Kidney (tissue), 22 donors: ENCODE data around the gene TRAPPC8. TPM values are rescaled to one million over a fixed set of nuclear protein-coding genes. Genes with fewer than 3 reads are reported as not detected.

Experiments used
- DNase-seq, 5 donors: peaks; one replicate each; pipeline ENCODE4 v3.0.0-alpha.2; 2013 to 2020
- FAIRE-seq: peaks from 2 replicates; lab custom pipeline; 2012; peaks lifted over from hg19 to GRCh38; lab: Jason Lieb, UNC
- H3K27ac ChIP-seq, 2 donors: one replicate each; pipeline ENCODE4 v1.7.0; 2013; ENCODE audit warnings: low read depth in 2 of 2, low read length in 2 of 2, inconsistent platforms in 1 of 2
- H3K27me3 ChIP-seq: one replicate; pipeline ENCODE4 v1.7.1; 2013; ENCODE audit warnings: low read length, inconsistent platforms; ENCODE audit not compliant: control insufficient read depth, insufficient read depth
- H3K36me3 ChIP-seq, 3 donors: one replicate each; pipeline versions ENCODE4 v1.7.0 to v1.7.1; 2013; ENCODE audit warnings: low read length in 3 of 3, control low read depth in 1 of 3, inconsistent platforms in 1 of 3; ENCODE audit not compliant: insufficient read depth in 3 of 3, control insufficient read depth in 2 of 3
- H3K4me1 ChIP-seq, 3 donors: one replicate each; pipeline versions ENCODE4 v1.7.0 to v1.7.1; 2013; ENCODE audit warnings: low read length in 3 of 3, inconsistent platforms in 1 of 3, low read depth in 1 of 3; ENCODE audit not compliant: control insufficient read depth in 2 of 3, insufficient read depth in 2 of 3
- H3K4me3 ChIP-seq, 3 donors: one replicate each; pipeline versions ENCODE4 v1.7.0 to v1.8.1; 2013; ENCODE audit warnings: low read length in 3 of 3, control low read depth in 1 of 3, inconsistent platforms in 1 of 3
- H3K9ac ChIP-seq, 3 donors: one replicate each; pipeline versions ENCODE4 v1.7.0 to v1.7.1; 2013; ENCODE audit warnings: low read length in 3 of 3, control low read depth in 1 of 3, inconsistent platforms in 1 of 3
- H3K9me3 ChIP-seq, 3 donors: one replicate each; pipeline versions ENCODE4 v1.7.0 to v1.7.1; 2013; ENCODE audit warnings: low read length in 3 of 3, control low read depth in 1 of 3, inconsistent platforms in 1 of 3; ENCODE audit not compliant: control insufficient read depth in 2 of 3, insufficient read depth in 1 of 3
- intact Hi-C: fragments of 100-400 bp; cut with DNase I; formaldehyde crosslinking; loops from one replicate; pipeline ENCODE4 v1.11.1; 2022
- long read RNA-seq, 10 donors: library from polyadenylated mRNA in 1 of 10; unstranded in 1 of 10; transcript quantifications; one replicate each; pipeline ENCODE4 v2.0.0 and lab custom pipeline, GENCODE V29; 2021 to 2026
- polyA plus RNA-seq: library from polyadenylated mRNA; stranded (reverse); fragments of 350-450 nt; fragmentation: Illumina TruSeq; extraction: RNeasy Lipid Tissue Mini Kit (QIAGEN cat#74804); gene quantifications from one replicate; pipeline ENCODE4 v1.2.3, GENCODE V29; 2014; ENCODE audit warnings: low read depth, low replicate concordance; ENCODE audit not compliant: insufficient read depth
- total RNA-seq: library from RNA; stranded (reverse); fragmentation: NEBNext Ultra II Directional; extraction: Animal tissue kit (Norgen Biotek cat#: 25700); gene quantifications from one replicate; pipeline ENCODE4 v1.2.1, GENCODE V29; 2021
- TF ChIP-seq, protein P1 (sequence below): IDR thresholded peaks from 3 replicates; pipeline ENCODE4 v1.5.1; 2012; ENCODE audit warnings: mild to moderate bottlenecking, moderate library complexity, borderline replicate concordance; ENCODE audit not compliant: insufficient read depth; ENCODE audit errors: extremely low read depth
- donor health status: control.
- donor health status: control.
- donor health status: control.
- donor health status: control.
- donor health status: control.
- donor health status: DM: yes; HTN: yes; CAD: no.
- donor health status: Normal renal cell carcinoma (clear cell type).

The TRAPPC8 gene, protein sequence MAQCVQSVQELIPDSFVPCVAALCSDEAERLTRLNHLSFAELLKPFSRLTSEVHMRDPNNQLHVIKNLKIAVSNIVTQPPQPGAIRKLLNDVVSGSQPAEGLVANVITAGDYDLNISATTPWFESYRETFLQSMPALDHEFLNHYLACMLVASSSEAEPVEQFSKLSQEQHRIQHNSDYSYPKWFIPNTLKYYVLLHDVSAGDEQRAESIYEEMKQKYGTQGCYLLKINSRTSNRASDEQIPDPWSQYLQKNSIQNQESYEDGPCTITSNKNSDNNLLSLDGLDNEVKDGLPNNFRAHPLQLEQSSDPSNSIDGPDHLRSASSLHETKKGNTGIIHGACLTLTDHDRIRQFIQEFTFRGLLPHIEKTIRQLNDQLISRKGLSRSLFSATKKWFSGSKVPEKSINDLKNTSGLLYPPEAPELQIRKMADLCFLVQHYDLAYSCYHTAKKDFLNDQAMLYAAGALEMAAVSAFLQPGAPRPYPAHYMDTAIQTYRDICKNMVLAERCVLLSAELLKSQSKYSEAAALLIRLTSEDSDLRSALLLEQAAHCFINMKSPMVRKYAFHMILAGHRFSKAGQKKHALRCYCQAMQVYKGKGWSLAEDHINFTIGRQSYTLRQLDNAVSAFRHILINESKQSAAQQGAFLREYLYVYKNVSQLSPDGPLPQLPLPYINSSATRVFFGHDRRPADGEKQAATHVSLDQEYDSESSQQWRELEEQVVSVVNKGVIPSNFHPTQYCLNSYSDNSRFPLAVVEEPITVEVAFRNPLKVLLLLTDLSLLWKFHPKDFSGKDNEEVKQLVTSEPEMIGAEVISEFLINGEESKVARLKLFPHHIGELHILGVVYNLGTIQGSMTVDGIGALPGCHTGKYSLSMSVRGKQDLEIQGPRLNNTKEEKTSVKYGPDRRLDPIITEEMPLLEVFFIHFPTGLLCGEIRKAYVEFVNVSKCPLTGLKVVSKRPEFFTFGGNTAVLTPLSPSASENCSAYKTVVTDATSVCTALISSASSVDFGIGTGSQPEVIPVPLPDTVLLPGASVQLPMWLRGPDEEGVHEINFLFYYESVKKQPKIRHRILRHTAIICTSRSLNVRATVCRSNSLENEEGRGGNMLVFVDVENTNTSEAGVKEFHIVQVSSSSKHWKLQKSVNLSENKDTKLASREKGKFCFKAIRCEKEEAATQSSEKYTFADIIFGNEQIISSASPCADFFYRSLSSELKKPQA (N-terminal part only)
- total RNA-seq (44.6 TPM), polyA plus RNA-seq (28.7 TPM)
- long read RNA-seq, donor 1, full-length matches to known transcripts, result 2 of 2 reads
- long read RNA-seq, donor 1, partial matches to known transcripts, result 0 of 2 reads
- long read RNA-seq, donor 1, other reads (novel, unspliced or antisense), result 0 of 2 reads
- long read RNA-seq, donor 2, result 0 reads
- long read RNA-seq, donor 3, full-length matches to known transcripts, result 2 of 2 reads
- long read RNA-seq, donor 3, partial matches to known transcripts, result 0 of 2 reads
- long read RNA-seq, donor 3, other reads (novel, unspliced or antisense), result 0 of 2 reads
- long read RNA-seq, donor 4, partial matches to known transcripts, result 11 of 11 reads
- long read RNA-seq, donor 4, other reads (novel, unspliced or antisense), result 0 of 11 reads
- long read RNA-seq, donor 5, full-length matches to known transcripts, result 1 of 1 reads
- long read RNA-seq, donor 5, partial matches to known transcripts, result 0 of 1 reads
- long read RNA-seq, donor 5, other reads (novel, unspliced or antisense), result 0 of 1 reads
- long read RNA-seq, donor 6, full-length matches to known transcripts, result 2 of 2 reads
- long read RNA-seq, donor 6, partial matches to known transcripts, result 0 of 2 reads
- long read RNA-seq, donor 6, other reads (novel, unspliced or antisense), result 0 of 2 reads
- long read RNA-seq, donor 7, full-length matches to known transcripts, result 5 of 18 reads
- long read RNA-seq, donor 7, partial matches to known transcripts, result 3 of 18 reads
- long read RNA-seq, donor 7, other reads (novel, unspliced or antisense), result 10 of 18 reads
- long read RNA-seq, donor 8, result 0 reads
- long read RNA-seq, donor 9, result 0 reads
- long read RNA-seq, donor 10, full-length matches to known transcripts, result 3 of 9 reads
- long read RNA-seq, donor 10, partial matches to known transcripts, result 6 of 9 reads
- long read RNA-seq, donor 10, other reads (novel, unspliced or antisense), result 0 of 9 reads

DNA sequence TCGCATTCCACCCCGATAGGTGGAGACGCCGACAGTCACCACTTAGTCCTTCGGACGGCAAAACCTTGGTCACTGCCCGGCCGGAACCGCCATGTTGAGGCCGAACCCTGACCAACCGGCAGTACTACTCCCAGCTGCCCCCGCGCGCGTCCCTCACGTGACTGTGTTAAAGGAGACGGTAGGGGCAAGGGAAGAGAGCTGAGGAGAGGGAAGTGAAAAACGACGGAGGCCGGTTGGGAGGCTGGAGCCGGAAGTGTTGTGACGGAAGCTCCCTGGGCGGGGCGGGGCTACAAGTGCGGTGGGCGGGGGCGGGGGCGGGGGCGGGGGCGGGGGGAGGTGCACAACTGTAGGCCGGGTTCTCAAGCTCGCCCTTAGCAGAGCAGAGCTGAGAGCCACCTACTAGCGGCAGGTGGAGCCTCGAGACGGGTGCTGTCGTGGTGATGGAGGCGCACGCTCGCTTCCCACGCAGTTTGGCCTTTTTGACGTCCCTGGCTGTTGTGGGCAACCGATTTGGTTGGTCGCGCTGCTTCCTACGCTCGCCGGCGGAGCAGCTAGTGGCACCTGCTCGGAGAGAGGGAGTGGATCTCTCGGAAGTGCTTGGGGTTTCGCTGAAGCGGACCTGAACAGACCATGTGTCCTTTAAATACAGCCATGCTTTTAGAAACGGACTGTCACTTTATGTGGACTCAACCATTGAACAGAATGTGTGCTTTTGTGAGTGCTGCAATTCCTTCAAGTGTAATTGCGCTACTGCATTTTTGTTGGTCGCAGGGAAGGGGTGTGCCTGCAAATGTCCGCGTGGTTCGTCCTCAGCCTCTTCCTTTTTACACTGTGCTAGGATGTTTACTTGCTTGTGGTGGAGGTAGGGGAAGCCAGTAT lies at the start of gene TRAPPC8:
Gene TRAPPC8, minus strand, starts transcription at position 130 of the 879 bp plus-strand sequence. CDS start 364 bp downstream, outside the sequence.
- peak within 1 kb of the TSS; percentile 97 to 98 (median 97) for H3K4me3 ChIP-seq
- DNase-seq (peak; percentile 99), FAIRE-seq (no peak)
- peaks cover 0 to 3% (median 0%) of the 10 kb centered on the region in 3 donors for H3K4me1 ChIP-seq
- H3K27ac ChIP-seq, result peak within 1 kb of the TSS; percentile 80 to 89
- H3K27me3 ChIP-seq, result no peaks in the 10 kb centered on the region
- TF ChIP-seq, protein P1, sequence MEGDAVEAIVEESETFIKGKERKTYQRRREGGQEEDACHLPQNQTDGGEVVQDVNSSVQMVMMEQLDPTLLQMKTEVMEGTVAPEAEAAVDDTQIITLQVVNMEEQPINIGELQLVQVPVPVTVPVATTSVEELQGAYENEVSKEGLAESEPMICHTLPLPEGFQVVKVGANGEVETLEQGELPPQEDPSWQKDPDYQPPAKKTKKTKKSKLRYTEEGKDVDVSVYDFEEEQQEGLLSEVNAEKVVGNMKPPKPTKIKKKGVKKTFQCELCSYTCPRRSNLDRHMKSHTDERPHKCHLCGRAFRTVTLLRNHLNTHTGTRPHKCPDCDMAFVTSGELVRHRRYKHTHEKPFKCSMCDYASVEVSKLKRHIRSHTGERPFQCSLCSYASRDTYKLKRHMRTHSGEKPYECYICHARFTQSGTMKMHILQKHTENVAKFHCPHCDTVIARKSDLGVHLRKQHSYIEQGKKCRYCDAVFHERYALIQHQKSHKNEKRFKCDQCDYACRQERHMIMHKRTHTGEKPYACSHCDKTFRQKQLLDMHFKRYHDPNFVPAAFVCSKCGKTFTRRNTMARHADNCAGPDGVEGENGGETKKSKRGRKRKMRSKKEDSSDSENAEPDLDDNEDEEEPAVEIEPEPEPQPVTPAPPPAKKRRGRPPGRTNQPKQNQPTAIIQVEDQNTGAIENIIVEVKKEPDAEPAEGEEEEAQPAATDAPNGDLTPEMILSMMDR, result no peak
- peak within 1 kb of the TSS; percentile 70 to 93 (median 87) for H3K9ac ChIP-seq
- intact Hi-C loops, result no loop called here
- no peaks in the 10 kb centered on the region for H3K9me3 ChIP-seq
- H3K36me3 ChIP-seq, result no peaks in the 10 kb centered on the region

DNA sequence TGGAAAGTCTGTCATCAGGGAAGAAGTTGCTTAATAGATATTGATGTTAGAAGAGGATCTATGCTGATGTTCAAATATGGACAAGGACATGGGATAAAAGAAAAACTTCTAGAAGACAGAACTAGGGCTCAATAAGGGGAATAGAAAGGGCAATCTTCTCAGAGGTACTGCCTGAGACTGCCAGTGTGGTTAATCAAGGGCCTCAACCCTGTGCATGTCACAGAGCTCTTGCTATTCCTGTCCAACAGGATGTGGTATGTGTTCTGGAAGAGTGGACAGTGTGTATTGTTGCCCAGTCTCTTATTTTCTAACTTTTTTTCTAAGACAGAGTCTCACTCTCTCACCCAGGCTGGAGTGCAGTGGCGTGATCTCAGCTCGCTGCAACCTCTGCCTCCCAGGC lies 47.9 kb upstream of the TRAPPC8 start:
- DNase-seq, result no peak
- no peak overlapping the region for H3K27ac ChIP-seq
- FAIRE-seq, result no peak
- intact Hi-C loops, result no loop called here
- H3K9ac ChIP-seq, result no peak overlapping the region
- TF ChIP-seq, protein P1, result no peak
- H3K4me1 ChIP-seq, result no peaks in the 10 kb centered on the region
- H3K36me3 ChIP-seq, result no peaks in the 10 kb centered on the region
- no peaks in the 10 kb centered on the region for H3K27me3 ChIP-seq
- no peaks in the 10 kb centered on the region for H3K9me3 ChIP-seq
- no peak overlapping the region for H3K4me3 ChIP-seq
